ENCODE measurements around the gene CCDC102A.
A peak's percentile ranks its signal among the peaks of the same experiment; 100 is the strongest.

The CCDC102A gene

DNA sequence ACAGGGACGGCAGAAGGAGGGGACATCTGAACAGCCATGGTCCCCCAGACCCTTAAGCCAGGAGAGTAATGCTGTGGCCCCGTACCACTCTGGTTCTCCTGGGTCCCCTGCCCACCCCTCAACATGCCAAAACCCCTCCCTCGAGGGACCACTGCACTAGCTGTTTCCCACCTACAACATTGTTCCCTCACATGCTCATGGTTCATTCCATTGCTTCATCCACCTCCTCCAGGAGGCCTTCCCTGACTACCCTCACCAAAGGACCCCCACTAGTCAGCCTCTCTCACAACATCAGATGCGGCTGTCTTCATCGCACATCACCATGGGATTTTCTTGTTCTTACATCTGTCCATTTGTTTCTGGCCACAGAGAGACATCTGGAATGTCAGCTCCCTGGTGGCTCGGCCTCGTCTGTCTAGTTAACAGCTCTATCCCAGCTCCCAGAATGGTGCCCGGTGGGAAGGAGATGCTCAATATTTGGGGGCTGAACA lies 51.8 kb downstream of the CCDC102A start:
- Histone ChIP-seq H4K5ac (ENCODE audit: low read length) (no peak overlapping the region), H3K18ac (ENCODE audit: low read length) (no peak overlapping the region), H3K27me3 (ENCODE audit: insufficient read depth, low read length, poor library complexity) (no peaks in the 10 kb centered on the region), H3K4me3 (ENCODE audit: low read length) (no peak overlapping the region), H2BK5ac (ENCODE audit: low read length) (no peak overlapping the region), H3K4me2 (ENCODE audit: low read length) (no peak overlapping the region), H2BK15ac (replicated peaks; ENCODE audit: low read depth) (no peak overlapping the region), H3K4ac (ENCODE audit: low read depth, low read length) (no peak overlapping the region), H3K56ac (ENCODE audit: low read length) (no peak overlapping the region), H3K9ac (ENCODE audit: low read length) (no peak overlapping the region), H4K8ac (ENCODE audit: low read depth, low read length) (no peak overlapping the region), H3K79me2 (ENCODE audit: control insufficient read depth, insufficient read depth, low read length) (no peaks in the 10 kb centered on the region), H3K27ac (ENCODE audit: low read depth, low read length) (no peak overlapping the region), H3K36me3 (ENCODE audit: control insufficient read depth, insufficient read depth, low read length) (no peaks in the 10 kb centered on the region), H3K23ac (ENCODE audit: low read length) (no peak overlapping the region), H3K79me1 (ENCODE audit: low read length) (no peaks in the 10 kb centered on the region), H2BK120ac (ENCODE audit: low read depth, low read length) (no peak overlapping the region), H2AK5ac (ENCODE audit: low read length) (no peak overlapping the region), H3K4me1 (ENCODE audit: control insufficient read depth, low read depth, low read length) (peaks cover 5% of the 10 kb centered on the region)
- WGBS (ENCODE audit: extremely low coverage, insufficient coverage, low lambda C conversion rate): no CpG with 5 or more reads among the region's 8 CpGs
- DNase-seq: no peak

GRCh38 chr16:57483725-57484514 lies 52.5 kb downstream of the CCDC102A start:
- no peak overlapping the region for H3K56ac ChIP-seq (ENCODE audit: low read length)
- H3K4me2 ChIP-seq (ENCODE audit: low read length): no peak overlapping the region
- H3K36me3 ChIP-seq (ENCODE audit: control insufficient read depth, insufficient read depth, low read length): no peaks in the 10 kb centered on the region
- no peak overlapping the region for H2AK5ac ChIP-seq (ENCODE audit: low read length)
- H2BK15ac ChIP-seq (replicated peaks; ENCODE audit: low read depth): no peak overlapping the region
- H2BK5ac ChIP-seq (ENCODE audit: low read length): no peak overlapping the region
- H3K18ac ChIP-seq (ENCODE audit: low read length): no peak overlapping the region
- H3K27me3 ChIP-seq (ENCODE audit: insufficient read depth, low read length, poor library complexity): no peaks in the 10 kb centered on the region
- DNase-seq: no peak
- no CpG with 5 or more reads among the region's 19 CpGs for WGBS (ENCODE audit: extremely low coverage, insufficient coverage, low lambda C conversion rate)
- H3K4me1 ChIP-seq (ENCODE audit: control insufficient read depth, low read depth, low read length): peaks cover 5% of the 10 kb centered on the region
- H4K8ac ChIP-seq (ENCODE audit: low read depth, low read length): no peak overlapping the region
- no peak overlapping the region for H3K9ac ChIP-seq (ENCODE audit: low read length)
- H3K79me1 ChIP-seq (ENCODE audit: low read length): no peaks in the 10 kb centered on the region
- no peak overlapping the region for H4K5ac ChIP-seq (ENCODE audit: low read length)
- H2BK120ac ChIP-seq (ENCODE audit: low read depth, low read length): no peak overlapping the region
- H3K4me3 ChIP-seq (ENCODE audit: low read length): no peak overlapping the region
- no peaks in the 10 kb centered on the region for H3K79me2 ChIP-seq (ENCODE audit: control insufficient read depth, insufficient read depth, low read length)
- H3K4ac ChIP-seq (ENCODE audit: low read depth, low read length): no peak overlapping the region
- H3K23ac ChIP-seq (ENCODE audit: low read length): no peak overlapping the region
- H3K27ac ChIP-seq (ENCODE audit: low read depth, low read length): no peak overlapping the region

GRCh38 chr16:57482845-57483545 lies 53.4 kb downstream of the CCDC102A start:
- Histone ChIP-seq H4K5ac (ENCODE audit: low read length) (no peak overlapping the region), H3K4me2 (ENCODE audit: low read length) (no peak overlapping the region), H3K36me3 (ENCODE audit: control insufficient read depth, insufficient read depth, low read length) (no peaks in the 10 kb centered on the region), H3K27ac (ENCODE audit: low read depth, low read length) (no peak overlapping the region), H4K8ac (ENCODE audit: low read depth, low read length) (no peak overlapping the region), H2BK5ac (ENCODE audit: low read length) (no peak overlapping the region), H3K27me3 (ENCODE audit: insufficient read depth, low read length, poor library complexity) (no peaks in the 10 kb centered on the region), H3K4ac (ENCODE audit: low read depth, low read length) (no peak overlapping the region), H3K9ac (ENCODE audit: low read length) (no peak overlapping the region), H2BK15ac (replicated peaks; ENCODE audit: low read depth) (no peak overlapping the region), H3K23ac (ENCODE audit: low read length) (no peak overlapping the region), H3K79me1 (ENCODE audit: low read length) (no peaks in the 10 kb centered on the region), H3K79me2 (ENCODE audit: control insufficient read depth, insufficient read depth, low read length) (no peaks in the 10 kb centered on the region), H3K56ac (ENCODE audit: low read length) (no peak overlapping the region), H3K4me3 (ENCODE audit: low read length) (no peak overlapping the region), H3K4me1 (ENCODE audit: control insufficient read depth, low read depth, low read length) (peaks cover 5% of the 10 kb centered on the region), H2AK5ac (ENCODE audit: low read length) (no peak overlapping the region), H3K18ac (ENCODE audit: low read length) (no peak overlapping the region), H2BK120ac (ENCODE audit: low read depth, low read length) (no peak overlapping the region)
- no peak for DNase-seq
- no CpG with 5 or more reads among the region's 14 CpGs for WGBS (ENCODE audit: extremely low coverage, insufficient coverage, low lambda C conversion rate)

DNA sequence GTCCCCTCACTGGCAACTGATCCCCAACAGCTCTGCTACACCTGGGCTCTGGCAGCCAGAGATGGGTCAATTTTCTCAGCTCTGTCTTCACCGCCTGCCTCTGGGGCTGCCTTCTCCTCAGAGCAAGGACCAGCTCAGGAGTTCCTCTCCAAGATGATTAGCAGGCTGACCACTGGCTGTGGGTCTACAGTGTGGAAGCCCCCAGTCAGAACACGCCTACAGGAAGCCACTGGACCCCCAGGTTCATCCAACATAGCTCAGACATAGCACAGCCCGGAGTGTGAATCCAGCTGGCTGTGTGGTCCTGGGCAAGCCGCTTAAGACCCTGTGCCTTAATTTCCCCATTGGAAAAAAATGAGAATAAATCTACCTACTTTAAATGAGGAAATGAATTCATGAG lies 55.0 kb downstream of the CCDC102A start:
- no peak for DNase-seq
- Histone ChIP-seq H3K79me1 (ENCODE audit: low read length) (no peaks in the 10 kb centered on the region), H3K4me3 (ENCODE audit: low read length) (no peak overlapping the region), H3K4me1 (ENCODE audit: control insufficient read depth, low read depth, low read length) (peaks cover 5% of the 10 kb centered on the region), H3K27me3 (ENCODE audit: insufficient read depth, low read length, poor library complexity) (no peaks in the 10 kb centered on the region), H2BK15ac (replicated peaks; ENCODE audit: low read depth) (no peak overlapping the region), H3K23ac (ENCODE audit: low read length) (no peak overlapping the region), H2BK5ac (ENCODE audit: low read length) (no peak overlapping the region), H4K8ac (ENCODE audit: low read depth, low read length) (no peak overlapping the region), H3K79me2 (ENCODE audit: control insufficient read depth, insufficient read depth, low read length) (no peaks in the 10 kb centered on the region), H3K9ac (ENCODE audit: low read length) (no peak overlapping the region), H3K18ac (ENCODE audit: low read length) (no peak overlapping the region), H3K27ac (ENCODE audit: low read depth, low read length) (no peak overlapping the region), H2AK5ac (ENCODE audit: low read length) (no peak overlapping the region), H2BK120ac (ENCODE audit: low read depth, low read length) (no peak overlapping the region), H3K36me3 (ENCODE audit: control insufficient read depth, insufficient read depth, low read length) (no peaks in the 10 kb centered on the region), H3K4me2 (ENCODE audit: low read length) (no peak overlapping the region), H3K4ac (ENCODE audit: low read depth, low read length) (no peak overlapping the region), H3K56ac (ENCODE audit: low read length) (no peak overlapping the region), H4K5ac (ENCODE audit: low read length) (no peak overlapping the region)
- no CpG with 5 or more reads among the region's 4 CpGs for WGBS (ENCODE audit: extremely low coverage, insufficient coverage, low lambda C conversion rate)

DNA sequence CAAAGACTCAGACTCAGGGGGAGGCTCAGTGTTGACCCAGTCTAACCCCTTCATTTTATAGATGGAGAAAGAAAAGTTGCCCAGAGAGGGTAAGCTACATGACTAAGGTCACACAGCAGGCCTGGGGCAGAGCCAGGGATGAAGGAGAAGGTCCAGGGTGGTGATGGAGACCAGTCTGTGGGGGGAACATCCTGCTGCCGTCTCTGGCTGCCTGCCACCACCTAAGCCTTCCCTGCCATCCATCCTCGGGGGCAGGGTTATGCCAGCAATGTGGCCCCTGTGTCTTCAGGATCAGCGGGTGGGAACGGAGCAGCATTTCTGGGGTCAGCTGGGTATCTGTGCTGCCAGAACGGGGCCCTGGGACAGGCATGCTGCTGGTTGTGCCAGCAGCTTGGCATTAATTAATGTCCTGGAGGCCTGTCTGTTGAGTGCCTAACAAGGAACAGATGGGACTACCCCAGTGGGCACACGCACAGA lies 55.6 kb downstream of the CCDC102A start:
- Histone ChIP-seq H3K23ac (ENCODE audit: low read length) (no peak overlapping the region), H3K4me1 (ENCODE audit: control insufficient read depth, low read depth, low read length) (peaks cover 7% of the 10 kb centered on the region), H2AK5ac (ENCODE audit: low read length) (peak overlapping the region; percentile 50), H3K4me3 (ENCODE audit: low read length) (no peak overlapping the region), H4K8ac (ENCODE audit: low read depth, low read length) (no peak overlapping the region), H3K9ac (ENCODE audit: low read length) (peak overlapping the region; percentile 33), H3K4me2 (ENCODE audit: low read length) (no peak overlapping the region), H2BK15ac (replicated peaks; ENCODE audit: low read depth) (no peak overlapping the region), H3K27ac (ENCODE audit: low read depth, low read length) (no peak overlapping the region), H3K79me1 (ENCODE audit: low read length) (no peaks in the 10 kb centered on the region), H3K18ac (ENCODE audit: low read length) (no peak overlapping the region), H3K36me3 (ENCODE audit: control insufficient read depth, insufficient read depth, low read length) (no peaks in the 10 kb centered on the region), H2BK5ac (ENCODE audit: low read length) (no peak overlapping the region), H2BK120ac (ENCODE audit: low read depth, low read length) (no peak overlapping the region), H3K79me2 (ENCODE audit: control insufficient read depth, insufficient read depth, low read length) (no peaks in the 10 kb centered on the region), H4K5ac (ENCODE audit: low read length) (no peak overlapping the region), H3K4ac (ENCODE audit: low read depth, low read length) (no peak overlapping the region), H3K56ac (ENCODE audit: low read length) (peak overlapping the region; percentile 62), H3K27me3 (ENCODE audit: insufficient read depth, low read length, poor library complexity) (no peaks in the 10 kb centered on the region)
- DNase-seq: no peak
- no CpG with 5 or more reads among the region's 6 CpGs for WGBS (ENCODE audit: extremely low coverage, insufficient coverage, low lambda C conversion rate)
